Measurements from ENCODE around the gene ELMO1.

DNA sequence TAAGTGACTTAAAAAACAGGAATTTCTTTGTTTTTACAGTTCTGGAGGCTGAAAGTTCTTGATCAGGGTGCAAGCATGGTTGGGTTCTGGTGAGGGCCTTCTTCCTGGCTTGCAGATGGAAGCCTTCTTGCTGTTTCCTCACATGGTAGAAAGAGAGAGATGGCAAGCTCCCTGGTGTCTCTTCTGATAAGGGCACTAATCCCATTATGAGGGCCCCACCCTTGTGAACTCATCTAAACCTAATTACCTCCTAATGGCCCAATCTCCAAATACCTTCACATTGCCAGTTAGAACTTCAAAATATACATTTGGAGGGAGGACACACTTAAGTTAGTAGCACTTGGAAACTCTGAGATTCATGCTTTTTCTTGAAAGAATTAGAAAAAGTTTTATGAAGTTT is 410.0 kb downstream of the ELMO1 start:
- TF ChIP-seq, protein P1, sequence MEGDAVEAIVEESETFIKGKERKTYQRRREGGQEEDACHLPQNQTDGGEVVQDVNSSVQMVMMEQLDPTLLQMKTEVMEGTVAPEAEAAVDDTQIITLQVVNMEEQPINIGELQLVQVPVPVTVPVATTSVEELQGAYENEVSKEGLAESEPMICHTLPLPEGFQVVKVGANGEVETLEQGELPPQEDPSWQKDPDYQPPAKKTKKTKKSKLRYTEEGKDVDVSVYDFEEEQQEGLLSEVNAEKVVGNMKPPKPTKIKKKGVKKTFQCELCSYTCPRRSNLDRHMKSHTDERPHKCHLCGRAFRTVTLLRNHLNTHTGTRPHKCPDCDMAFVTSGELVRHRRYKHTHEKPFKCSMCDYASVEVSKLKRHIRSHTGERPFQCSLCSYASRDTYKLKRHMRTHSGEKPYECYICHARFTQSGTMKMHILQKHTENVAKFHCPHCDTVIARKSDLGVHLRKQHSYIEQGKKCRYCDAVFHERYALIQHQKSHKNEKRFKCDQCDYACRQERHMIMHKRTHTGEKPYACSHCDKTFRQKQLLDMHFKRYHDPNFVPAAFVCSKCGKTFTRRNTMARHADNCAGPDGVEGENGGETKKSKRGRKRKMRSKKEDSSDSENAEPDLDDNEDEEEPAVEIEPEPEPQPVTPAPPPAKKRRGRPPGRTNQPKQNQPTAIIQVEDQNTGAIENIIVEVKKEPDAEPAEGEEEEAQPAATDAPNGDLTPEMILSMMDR (IDR thresholded peaks at IDR 0.05) = no peak
- TF ChIP-seq POLR2A (IDR thresholded peaks at IDR 0.05) = no peak
